Measurements from ENCODE around the gene DNTT.

DNA sequence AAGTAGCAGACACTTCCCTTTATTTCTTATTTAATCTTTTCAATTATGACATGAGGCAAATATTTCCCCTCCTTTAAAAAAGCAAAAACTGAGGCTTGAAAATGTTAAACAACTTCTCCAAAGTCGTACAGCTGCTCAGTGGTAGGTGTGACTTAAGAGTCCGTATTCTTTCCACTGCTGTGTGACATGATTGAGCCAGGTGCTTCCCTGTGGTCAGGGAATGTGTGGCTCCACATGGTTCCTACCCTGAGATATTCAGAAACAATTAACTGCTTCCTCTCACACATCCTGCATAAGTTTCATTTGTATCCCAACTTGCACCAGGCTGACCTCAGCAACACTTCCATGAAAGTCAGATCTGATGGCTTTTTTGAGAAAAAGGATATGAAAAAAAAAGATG, 41.0 kb downstream of the DNTT start:
- TF ChIP-seq, protein P1, sequence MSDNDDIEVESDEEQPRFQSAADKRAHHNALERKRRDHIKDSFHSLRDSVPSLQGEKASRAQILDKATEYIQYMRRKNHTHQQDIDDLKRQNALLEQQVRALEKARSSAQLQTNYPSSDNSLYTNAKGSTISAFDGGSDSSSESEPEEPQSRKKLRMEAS (IDR thresholded peaks at IDR 0.05; ENCODE audit: low read depth, low read length) = no peak
- TF ChIP-seq, protein P2, sequence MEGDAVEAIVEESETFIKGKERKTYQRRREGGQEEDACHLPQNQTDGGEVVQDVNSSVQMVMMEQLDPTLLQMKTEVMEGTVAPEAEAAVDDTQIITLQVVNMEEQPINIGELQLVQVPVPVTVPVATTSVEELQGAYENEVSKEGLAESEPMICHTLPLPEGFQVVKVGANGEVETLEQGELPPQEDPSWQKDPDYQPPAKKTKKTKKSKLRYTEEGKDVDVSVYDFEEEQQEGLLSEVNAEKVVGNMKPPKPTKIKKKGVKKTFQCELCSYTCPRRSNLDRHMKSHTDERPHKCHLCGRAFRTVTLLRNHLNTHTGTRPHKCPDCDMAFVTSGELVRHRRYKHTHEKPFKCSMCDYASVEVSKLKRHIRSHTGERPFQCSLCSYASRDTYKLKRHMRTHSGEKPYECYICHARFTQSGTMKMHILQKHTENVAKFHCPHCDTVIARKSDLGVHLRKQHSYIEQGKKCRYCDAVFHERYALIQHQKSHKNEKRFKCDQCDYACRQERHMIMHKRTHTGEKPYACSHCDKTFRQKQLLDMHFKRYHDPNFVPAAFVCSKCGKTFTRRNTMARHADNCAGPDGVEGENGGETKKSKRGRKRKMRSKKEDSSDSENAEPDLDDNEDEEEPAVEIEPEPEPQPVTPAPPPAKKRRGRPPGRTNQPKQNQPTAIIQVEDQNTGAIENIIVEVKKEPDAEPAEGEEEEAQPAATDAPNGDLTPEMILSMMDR (IDR thresholded peaks at IDR 0.05; ENCODE audit: low read depth, low read length) = no peak

Measured in NB4 (cell line).